SK-N-SH treated with all-trans-retinoic acid at 6 μM for 48 hours (cell line): Measurements from ENCODE around the gene AHR.
A peak's percentile ranks its signal among the peaks of the same experiment; 100 is the strongest.

ENCODE experiments used
- ATAC-seq: fragments of 200-7000 bp; cut with Tn5 transposase; 3 replicates; pipeline ENCODE4 v1.9.1; 2020; ENCODE audit warnings: mild to moderate bottlenecking, moderate library complexity
- ARNTL ChIP-seq: fragments of 450-650 bp; formaldehyde crosslinking; IDR thresholded peaks from 2 replicates; pipeline ENCODE4 v1.5.0; 2020; ENCODE audit warnings: low read depth, mild to moderate bottlenecking, moderate library complexity, borderline replicate concordance
- BACH2 ChIP-seq: fragments of 250-450 bp; sonication (Bioruptor Pico); IDR thresholded peaks from 2 replicates; pipeline ENCODE4 v1.9.0; 2021; ENCODE audit warnings: mild to moderate bottlenecking, borderline replicate concordance
- CREB5 ChIP-seq: fragments of 250-450 bp; sonication (Bioruptor Pico); IDR thresholded peaks from 2 replicates; pipeline ENCODE4 v1.5.1; 2020; ENCODE audit warnings: low read depth, mild to moderate bottlenecking, moderate library complexity
- OSR1 ChIP-seq: fragments of 250-450 bp; sonication (Bioruptor Pico); IDR thresholded peaks from 2 replicates; pipeline ENCODE4 v1.8.0; 2022; ENCODE audit warnings: moderate library complexity, mild to moderate bottlenecking, inconsistent platforms
- PPARA ChIP-seq: fragments of 250-450 bp; sonication (Bioruptor Pico); IDR thresholded peaks from 2 replicates; pipeline ENCODE4 v1.5.0; 2020; ENCODE audit warnings: mild to moderate bottlenecking, borderline replicate concordance
- RARB ChIP-seq: fragments of 250-450 bp; sonication (Bioruptor Pico); IDR thresholded peaks from 2 replicates; pipeline ENCODE4 v1.8.0; 2021; ENCODE audit warnings: mild to moderate bottlenecking, moderate library complexity
- SNAI2 ChIP-seq: fragments of 250-450 bp; sonication (Bioruptor Pico); IDR thresholded peaks from 2 replicates; pipeline ENCODE4 v1.5.0; 2020; ENCODE audit warnings: mild to moderate bottlenecking, moderate library complexity
- TCF4 ChIP-seq: fragments of 250-450 bp; sonication (Bioruptor Pico); IDR thresholded peaks from 2 replicates; pipeline ENCODE4 v1.8.0; 2021; ENCODE audit warnings: mild to moderate bottlenecking, moderate library complexity, borderline replicate concordance
- TOX ChIP-seq: fragments of 250-450 bp; sonication (Bioruptor Pico); IDR thresholded peaks from 2 replicates; pipeline ENCODE4 v1.8.0; 2021; ENCODE audit warnings: mild to moderate bottlenecking, moderate library complexity, borderline replicate concordance
- ZC3H10 ChIP-seq: fragments of 250-450 bp; sonication (Bioruptor Pico); IDR thresholded peaks from 2 replicates; pipeline ENCODE4 v1.5.1; 2021; ENCODE audit warnings: mild to moderate bottlenecking, moderate library complexity
- ZFP3 ChIP-seq: fragments of 250-450 bp; sonication (Bioruptor Pico); IDR thresholded peaks from 2 replicates; pipeline ENCODE4 v1.5.0; 2020; ENCODE audit warnings: mild to moderate bottlenecking, moderate library complexity
- ZFP30 ChIP-seq: fragments of 450-650 bp; formaldehyde crosslinking; IDR thresholded peaks from 2 replicates; pipeline ENCODE4 v1.5.0; 2022; ENCODE audit warnings: mild to moderate bottlenecking, moderate library complexity
- ZNF70 ChIP-seq: fragments of 450-650 bp; formaldehyde crosslinking; IDR thresholded peaks from 2 replicates; pipeline ENCODE4 v1.5.0; 2020; ENCODE audit warnings: mild to moderate bottlenecking, moderate library complexity
- TF ChIP-seq, protein P1 (sequence below): fragments of 250-450 bp; sonication (Bioruptor Pico); IDR thresholded peaks from 2 replicates; pipeline ENCODE4 v1.8.0; 2020; ENCODE audit warnings: mild to moderate bottlenecking, moderate library complexity, borderline replicate concordance
- TF ChIP-seq, protein P2 (sequence below): fragments of 250-450 bp; sonication (Bioruptor Pico); IDR thresholded peaks from 2 replicates; pipeline ENCODE4 v1.5.0; 2020; ENCODE audit warnings: mild to moderate bottlenecking, moderate library complexity
- TF ChIP-seq, protein P3 (sequence below): fragments of 250-450 bp; sonication (Bioruptor Pico); IDR thresholded peaks from 2 replicates; pipeline ENCODE4 v1.5.1; 2021; ENCODE audit warnings: mild to moderate bottlenecking, moderate library complexity

Gene AHR

DNA sequence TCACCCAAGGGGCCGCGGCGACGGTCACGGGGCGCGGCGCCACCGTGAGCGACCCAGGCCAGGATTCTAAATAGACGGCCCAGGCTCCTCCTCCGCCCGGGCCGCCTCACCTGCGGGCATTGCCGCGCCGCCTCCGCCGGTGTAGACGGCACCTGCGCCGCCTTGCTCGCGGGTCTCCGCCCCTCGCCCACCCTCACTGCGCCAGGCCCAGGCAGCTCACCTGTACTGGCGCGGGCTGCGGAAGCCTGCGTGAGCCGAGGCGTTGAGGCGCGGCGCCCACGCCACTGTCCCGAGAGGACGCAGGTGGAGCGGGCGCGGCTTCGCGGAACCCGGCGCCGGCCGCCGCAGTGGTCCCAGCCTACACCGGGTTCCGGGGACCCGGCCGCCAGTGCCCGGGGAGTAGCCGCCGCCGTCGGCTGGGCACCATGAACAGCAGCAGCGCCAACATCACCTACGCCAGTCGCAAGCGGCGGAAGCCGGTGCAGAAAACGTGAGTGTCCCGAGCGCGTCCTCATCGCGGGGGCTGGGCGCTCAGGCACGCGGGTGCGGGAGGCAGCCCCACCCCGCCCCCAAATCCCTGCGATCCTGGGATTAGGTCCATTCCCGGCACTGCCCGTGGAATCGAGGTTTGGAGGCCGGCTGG lies 509 bp downstream of the AHR start:
- no peak for TF ChIP-seq ZFP3 (CRISPR knock-in tag)
- no peak for TF ChIP-seq ZC3H10 (CRISPR knock-in tag)
- TF ChIP-seq CREB5 (CRISPR knock-in tag), result no peak
- no peak for TF ChIP-seq TCF4
- no peak for TF ChIP-seq RARB (CRISPR knock-in tag)
- no peak for TF ChIP-seq TOX
- TF ChIP-seq, protein P1, sequence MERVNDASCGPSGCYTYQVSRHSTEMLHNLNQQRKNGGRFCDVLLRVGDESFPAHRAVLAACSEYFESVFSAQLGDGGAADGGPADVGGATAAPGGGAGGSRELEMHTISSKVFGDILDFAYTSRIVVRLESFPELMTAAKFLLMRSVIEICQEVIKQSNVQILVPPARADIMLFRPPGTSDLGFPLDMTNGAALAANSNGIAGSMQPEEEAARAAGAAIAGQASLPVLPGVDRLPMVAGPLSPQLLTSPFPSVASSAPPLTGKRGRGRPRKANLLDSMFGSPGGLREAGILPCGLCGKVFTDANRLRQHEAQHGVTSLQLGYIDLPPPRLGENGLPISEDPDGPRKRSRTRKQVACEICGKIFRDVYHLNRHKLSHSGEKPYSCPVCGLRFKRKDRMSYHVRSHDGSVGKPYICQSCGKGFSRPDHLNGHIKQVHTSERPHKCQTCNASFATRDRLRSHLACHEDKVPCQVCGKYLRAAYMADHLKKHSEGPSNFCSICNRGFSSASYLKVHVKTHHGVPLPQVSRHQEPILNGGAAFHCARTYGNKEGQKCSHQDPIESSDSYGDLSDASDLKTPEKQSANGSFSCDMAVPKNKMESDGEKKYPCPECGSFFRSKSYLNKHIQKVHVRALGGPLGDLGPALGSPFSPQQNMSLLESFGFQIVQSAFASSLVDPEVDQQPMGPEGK (CRISPR knock-in tag), result no peak
- TF ChIP-seq, protein P2, sequence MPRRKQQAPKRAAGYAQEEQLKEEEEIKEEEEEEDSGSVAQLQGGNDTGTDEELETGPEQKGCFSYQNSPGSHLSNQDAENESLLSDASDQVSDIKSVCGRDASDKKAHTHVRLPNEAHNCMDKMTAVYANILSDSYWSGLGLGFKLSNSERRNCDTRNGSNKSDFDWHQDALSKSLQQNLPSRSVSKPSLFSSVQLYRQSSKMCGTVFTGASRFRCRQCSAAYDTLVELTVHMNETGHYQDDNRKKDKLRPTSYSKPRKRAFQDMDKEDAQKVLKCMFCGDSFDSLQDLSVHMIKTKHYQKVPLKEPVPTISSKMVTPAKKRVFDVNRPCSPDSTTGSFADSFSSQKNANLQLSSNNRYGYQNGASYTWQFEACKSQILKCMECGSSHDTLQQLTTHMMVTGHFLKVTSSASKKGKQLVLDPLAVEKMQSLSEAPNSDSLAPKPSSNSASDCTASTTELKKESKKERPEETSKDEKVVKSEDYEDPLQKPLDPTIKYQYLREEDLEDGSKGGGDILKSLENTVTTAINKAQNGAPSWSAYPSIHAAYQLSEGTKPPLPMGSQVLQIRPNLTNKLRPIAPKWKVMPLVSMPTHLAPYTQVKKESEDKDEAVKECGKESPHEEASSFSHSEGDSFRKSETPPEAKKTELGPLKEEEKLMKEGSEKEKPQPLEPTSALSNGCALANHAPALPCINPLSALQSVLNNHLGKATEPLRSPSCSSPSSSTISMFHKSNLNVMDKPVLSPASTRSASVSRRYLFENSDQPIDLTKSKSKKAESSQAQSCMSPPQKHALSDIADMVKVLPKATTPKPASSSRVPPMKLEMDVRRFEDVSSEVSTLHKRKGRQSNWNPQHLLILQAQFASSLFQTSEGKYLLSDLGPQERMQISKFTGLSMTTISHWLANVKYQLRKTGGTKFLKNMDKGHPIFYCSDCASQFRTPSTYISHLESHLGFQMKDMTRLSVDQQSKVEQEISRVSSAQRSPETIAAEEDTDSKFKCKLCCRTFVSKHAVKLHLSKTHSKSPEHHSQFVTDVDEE (CRISPR knock-in tag), result no peak
- TF ChIP-seq ZNF70 (CRISPR knock-in tag), result no peak
- TF ChIP-seq PPARA (CRISPR knock-in tag), result no peak
- no peak for TF ChIP-seq OSR1 (CRISPR knock-in tag)
- TF ChIP-seq ZFP30 (CRISPR knock-in tag), result no peak
- TF ChIP-seq ARNTL (CRISPR knock-in tag), result no peak
- TF ChIP-seq, protein P3, sequence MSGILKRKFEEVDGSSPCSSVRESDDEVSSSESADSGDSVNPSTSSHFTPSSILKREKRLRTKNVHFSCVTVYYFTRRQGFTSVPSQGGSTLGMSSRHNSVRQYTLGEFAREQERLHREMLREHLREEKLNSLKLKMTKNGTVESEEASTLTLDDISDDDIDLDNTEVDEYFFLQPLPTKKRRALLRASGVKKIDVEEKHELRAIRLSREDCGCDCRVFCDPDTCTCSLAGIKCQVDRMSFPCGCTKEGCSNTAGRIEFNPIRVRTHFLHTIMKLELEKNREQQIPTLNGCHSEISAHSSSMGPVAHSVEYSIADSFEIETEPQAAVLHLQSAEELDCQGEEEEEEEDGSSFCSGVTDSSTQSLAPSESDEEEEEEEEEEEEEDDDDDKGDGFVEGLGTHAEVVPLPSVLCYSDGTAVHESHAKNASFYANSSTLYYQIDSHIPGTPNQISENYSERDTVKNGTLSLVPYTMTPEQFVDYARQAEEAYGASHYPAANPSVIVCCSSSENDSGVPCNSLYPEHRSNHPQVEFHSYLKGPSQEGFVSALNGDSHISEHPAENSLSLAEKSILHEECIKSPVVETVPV (CRISPR knock-in tag), result no peak
- peak; percentile 41 for ATAC-seq

DNA sequence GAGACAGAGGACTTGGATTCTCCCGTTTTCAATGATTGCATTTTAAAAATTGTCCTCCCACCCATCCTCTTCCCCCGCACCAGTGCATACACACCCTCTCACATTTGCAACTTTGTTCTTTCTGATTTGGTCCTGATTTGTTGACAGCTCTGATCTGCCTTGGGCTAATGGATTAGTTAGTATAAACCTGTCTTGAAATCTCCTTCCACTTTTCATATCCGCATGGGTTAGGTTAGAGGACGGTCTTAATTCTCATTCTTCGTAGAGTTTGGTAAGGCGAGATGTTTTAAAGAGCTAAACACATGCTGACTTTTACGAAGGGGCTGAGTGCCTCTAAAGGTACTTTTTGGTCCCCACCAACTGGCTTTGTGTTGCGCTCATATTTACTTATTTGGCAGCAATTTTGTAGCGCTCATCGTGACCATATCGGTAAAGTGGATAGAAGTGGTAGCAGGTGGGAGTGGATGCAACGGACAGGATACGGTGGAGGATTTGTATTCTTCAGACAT lies 1.1 kb downstream of the AHR start:
- ATAC-seq, result peak; percentile 19; the same call in 2 of the 3 replicates
- TF ChIP-seq OSR1 (CRISPR knock-in tag) (no peak), ZFP3 (CRISPR knock-in tag) (no peak), PPARA (CRISPR knock-in tag) (no peak), ZC3H10 (CRISPR knock-in tag) (no peak), SNAI2 (no peak), CREB5 (CRISPR knock-in tag) (no peak), TOX (no peak), BACH2 (CRISPR knock-in tag) (no peak)
- TF ChIP-seq, protein P3 (CRISPR knock-in tag), result no peak
- TF ChIP-seq, protein P2 (CRISPR knock-in tag), result no peak
- TF ChIP-seq, all 23 proteins: peak for 0
